Gastrocnemius medialis (tissue), 4 donors: ENCODE measurements around the gene HSDL2. TPM values are rescaled to one million over a fixed set of nuclear protein-coding genes. Genes with fewer than 3 reads are reported as not detected.

ENCODE experiments used
- ATAC-seq, 2 donors: fragments of 150-250 bp; one replicate each; pipeline ENCODE4 v1.9.1; 2016
- DNase-seq, 2 donors: peaks; one replicate each; pipeline ENCODE4 v3.0.0-alpha.2; 2019
- H3K27ac ChIP-seq, 4 donors: fragments of 200-600 bp; sonication (generic); 1 replicate in 1 of 4; 2 replicates in 3 of 4; pipeline ENCODE4 v1.5.1; 2016 to 2018; ENCODE audit warnings: mild to moderate bottlenecking in 2 of 4, moderate library complexity in 1 of 4
- H3K27me3 ChIP-seq, 3 donors: fragments of 200-600 bp; sonication (generic) in 2 of 3; 1 replicate in 1 of 3; 2 replicates in 2 of 3; pipeline versions ENCODE4 v1.5.1 to v1.6.0; 2016 to 2019; ENCODE audit warnings: mild to moderate bottlenecking in 1 of 3, moderate library complexity in 1 of 3
- H3K36me3 ChIP-seq, 2 donors: fragments of 200-600 bp; sonication (generic) in 1 of 2; one replicate each; pipeline ENCODE4 v1.5.1; 2017 to 2018
- H3K4me1 ChIP-seq, 2 donors: fragments of 200-600 bp; sonication (generic) in 1 of 2; one replicate each; pipeline ENCODE4 v1.5.1; 2016 to 2017; ENCODE audit warnings: mild to moderate bottlenecking in 2 of 2
- H3K4me3 ChIP-seq, 4 donors: fragments of 200-600 bp; sonication (generic) in 3 of 4; 1 replicate in 1 of 4; 2 replicates in 3 of 4; pipeline ENCODE4 v1.5.1; 2016 to 2019; ENCODE audit warnings: mild to moderate bottlenecking in 2 of 4
- H3K9me3 ChIP-seq, 3 donors: fragments of 200-600 bp; sonication (generic) in 2 of 3; 1 replicate in 1 of 3; 2 replicates in 2 of 3; pipeline ENCODE4 v1.5.1; 2016 to 2019
- CTCF ChIP-seq, 5 experiments: fragments of 450-650 bp in 3 of 5; fragments of 200-600 bp in 2 of 5; sonication (generic) in 2 of 5; IDR thresholded peaks in 4 of 5; conservative IDR thresholded peaks in 1 of 5; 1 replicate in 4 of 5; 2 replicates in 1 of 5; pipeline ENCODE4 v1.5.1; 2016 to 2019; ENCODE audit warnings: antibody characterized with exemption in 5 of 5, mild to moderate bottlenecking in 3 of 5, moderate library complexity in 3 of 5
- POLR2A ChIP-seq, 2 donors: fragments of 450-650 bp; IDR thresholded peaks; one replicate each; pipeline ENCODE4 v1.6.1; 2017; ENCODE audit warnings: antibody characterized with exemption in 2 of 2, mild to moderate bottlenecking in 2 of 2, moderate library complexity in 2 of 2
- in situ Hi-C, 4 donors: fragments of 200-750 bp; cut with MboI; loops; one replicate each; pipeline versions ENCODE4 v1.15.0 to v1.8.0; 2017; ENCODE audit warnings: low sequenced_read_pairs in 4 of 4
- intact Hi-C: fragments of 100-400 bp; cut with DNase I; formaldehyde crosslinking; loops from one replicate; pipeline ENCODE4 v1.15.1; 2023; ENCODE audit warnings: low total_unique reads
- total RNA-seq, 4 donors: library from RNA; depleted of rRNA; stranded (reverse); fragments of >200 nt; gene quantifications; one replicate each; pipeline versions ENCODE4 v1.1.0 to v1.2.3, GENCODE V29; 2016

Gene HSDL2
- total RNA-seq, 4 donors from 2014 or later = 68.9 to 106 (median 93.5) TPM

GRCh38 chr9:112502175-112502946 is 122.5 kb downstream of the HSDL2 start:
- TF ChIP-seq POLR2A (IDR thresholded peaks at IDR 0.05) (no peak), CTCF (IDR thresholded peaks at IDR 0.05 in 4 of 5, conservative IDR thresholded peaks at IDR 0.05 in 1 of 5) (no peak)
- in situ Hi-C loops = no loop called here
- no peak overlapping the region for H3K27ac ChIP-seq
- intact Hi-C loops = no loop called here
- H3K4me3 ChIP-seq = no peak overlapping the region
- no peaks in the 10 kb centered on the region for H3K9me3 ChIP-seq
- H3K27me3 ChIP-seq = no peaks in the 10 kb centered on the region
- no peak for DNase-seq
- H3K4me1 ChIP-seq = no peaks in the 10 kb centered on the region
- no peak for ATAC-seq
- H3K36me3 ChIP-seq = no peaks in the 10 kb centered on the region

- H3K4me1 ChIP-seq = no peaks in the 10 kb centered on the region
- no peak for TF ChIP-seq POLR2A (IDR thresholded peaks at IDR 0.05)
- TF ChIP-seq CTCF (IDR thresholded peaks at IDR 0.05 in 4 of 5, conservative IDR thresholded peaks at IDR 0.05 in 1 of 5) = no peak
- intact Hi-C loops = no loop called here
- H3K9me3 ChIP-seq = no peaks in the 10 kb centered on the region
- ATAC-seq (no peak), DNase-seq (no peak)
- no peaks in the 10 kb centered on the region for H3K27me3 ChIP-seq
- H3K27ac ChIP-seq = no peak overlapping the region
- no peaks in the 10 kb centered on the region for H3K36me3 ChIP-seq
- in situ Hi-C loops = no loop called here
- H3K4me3 ChIP-seq = no peak overlapping the region
These were observed 123.3 kb downstream of the HSDL2 start for GRCh38 chr9:112503170-112503569.

GRCh38 chr9:112505086-112505485 is 125.2 kb downstream of the HSDL2 start:
- DNase-seq (no peak), ATAC-seq (no peak)
- H3K4me1 ChIP-seq = no peaks in the 10 kb centered on the region
- no peaks in the 10 kb centered on the region for H3K27me3 ChIP-seq
- H3K4me3 ChIP-seq = no peak overlapping the region
- in situ Hi-C loops = no loop called here
- no peaks in the 10 kb centered on the region for H3K36me3 ChIP-seq
- no peak overlapping the region for H3K27ac ChIP-seq
- intact Hi-C loops = no loop called here
- H3K9me3 ChIP-seq = no peaks in the 10 kb centered on the region
- TF ChIP-seq POLR2A (IDR thresholded peaks at IDR 0.05) (no peak), CTCF (IDR thresholded peaks at IDR 0.05 in 4 of 5, conservative IDR thresholded peaks at IDR 0.05 in 1 of 5) (no peak)

GRCh38 chr9:112505607-112506006 is 125.7 kb downstream of the HSDL2 start:
- TF ChIP-seq CTCF (IDR thresholded peaks at IDR 0.05 in 4 of 5, conservative IDR thresholded peaks at IDR 0.05 in 1 of 5) (no peak), POLR2A (IDR thresholded peaks at IDR 0.05) (no peak)
- intact Hi-C loops (no loop called here), in situ Hi-C loops (no loop called here)
- Histone ChIP-seq H3K36me3 (no peaks in the 10 kb centered on the region), H3K4me3 (no peak overlapping the region), H3K4me1 (no peaks in the 10 kb centered on the region), H3K27ac (no peak overlapping the region), H3K27me3 (no peaks in the 10 kb centered on the region), H3K9me3 (no peaks in the 10 kb centered on the region)
- DNase-seq (no peak), ATAC-seq (no peak)

GRCh38 chr9:112506571-112506970 is 126.7 kb downstream of the HSDL2 start:
- intact Hi-C loops = no loop called here
- H3K9me3 ChIP-seq = no peaks in the 10 kb centered on the region
- no peaks in the 10 kb centered on the region for H3K4me1 ChIP-seq
- no peak overlapping the region for H3K4me3 ChIP-seq
- in situ Hi-C loops = no loop called here
- TF ChIP-seq CTCF (IDR thresholded peaks at IDR 0.05 in 4 of 5, conservative IDR thresholded peaks at IDR 0.05 in 1 of 5) = no peak
- TF ChIP-seq POLR2A (IDR thresholded peaks at IDR 0.05) = no peak
- H3K27me3 ChIP-seq = no peaks in the 10 kb centered on the region
- H3K36me3 ChIP-seq = no peaks in the 10 kb centered on the region
- no peak for DNase-seq
- no peak overlapping the region for H3K27ac ChIP-seq
- no peak for ATAC-seq
